Measurements from ENCODE around the gene PHETA1. TPM values are rescaled to one million over a fixed set of nuclear protein-coding genes. Genes with fewer than 3 reads are reported as not detected.

The PHETA1 gene
- total and polyA plus RNA-seq, 4 experiments from 2014 or later: 0.24 to 6.4 (median 3.1) TPM

- no peak overlapping the region for H3K27ac Mint-ChIP-seq
- H3K9me3 Mint-ChIP-seq: peaks cover 0 to 3% (median 0%) of the 10 kb centered on the region in 8 donors
- H3K4me1 Mint-ChIP-seq: peaks cover 0 to 7% (median under 1%) of the 10 kb centered on the region in 4 donors
- ChIA-PET POLR2A (ENCODE audit: partially characterized antibody) (no interaction called here), CTCF (ENCODE audit: partially characterized antibody) (no interaction called here)
- no peak for DNase-seq
- Histone ChIP-seq H3K27me3 (ENCODE audit: insufficient read depth, low read length) (no peaks in the 10 kb centered on the region), H3K36me3 (ENCODE audit: insufficient read depth, low read length) (no peaks in the 10 kb centered on the region), H3K4me1 (ENCODE audit: insufficient read depth, low read length) (no peaks in the 10 kb centered on the region), H3K27ac (ENCODE audit: low read depth, low read length) (no peak overlapping the region), H3K4me3 (ENCODE audit: low read length in 2 of 2) (no peak overlapping the region), H3K9me3 (ENCODE audit: control insufficient read depth in 1 of 2, low read length in 2 of 2) (no peaks in the 10 kb centered on the region)
- peaks cover 4% of the 10 kb centered on the region in 2 donors for H3K27me3 Mint-ChIP-seq
- intact Hi-C loops (cut with micrococcal nuclease): no loop called here
- no peaks in the 10 kb centered on the region for H3K36me3 Mint-ChIP-seq
- H3K4me3 Mint-ChIP-seq: no peak overlapping the region
Observed at GRCh38 chr12:111355201-111355925, 13.5 kb downstream of the PHETA1 start.

DNA sequence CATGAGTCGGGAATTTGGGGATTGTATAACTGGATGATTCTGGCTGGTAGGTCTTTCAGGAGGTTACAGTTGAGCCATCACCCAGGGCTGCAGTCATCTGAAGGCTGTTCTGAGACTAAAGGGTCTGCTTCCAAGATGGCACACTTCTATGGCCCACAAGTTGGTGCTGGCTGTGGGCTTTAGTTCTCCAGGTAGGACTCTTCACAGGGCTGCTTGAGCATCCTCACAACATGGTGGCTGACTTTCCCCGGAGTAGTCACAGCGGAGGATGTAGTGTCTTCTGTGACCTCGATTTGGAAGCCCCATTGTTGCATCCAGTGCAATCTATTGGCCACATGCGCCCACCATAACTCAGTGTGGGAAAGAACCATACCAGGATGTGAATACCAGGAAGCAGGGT is 14.4 kb downstream of the PHETA1 start:
- H3K4me1 Mint-ChIP-seq: peaks cover 0 to 1% (median under 1%) of the 10 kb centered on the region in 4 donors
- intact Hi-C loops (cut with micrococcal nuclease): no loop called here
- peaks cover 0 to 7% (median under 1%) of the 10 kb centered on the region in 8 donors for H3K9me3 Mint-ChIP-seq
- Histone ChIP-seq H3K27ac (ENCODE audit: low read depth, low read length) (no peak overlapping the region), H3K4me1 (ENCODE audit: insufficient read depth, low read length) (no peaks in the 10 kb centered on the region), H3K4me3 (ENCODE audit: low read length in 2 of 2) (no peak overlapping the region), H3K27me3 (ENCODE audit: insufficient read depth, low read length) (no peaks in the 10 kb centered on the region), H3K36me3 (ENCODE audit: insufficient read depth, low read length) (no peaks in the 10 kb centered on the region), H3K9me3 (ENCODE audit: control insufficient read depth in 1 of 2, low read length in 2 of 2) (no peaks in the 10 kb centered on the region)
- ChIA-PET CTCF (ENCODE audit: partially characterized antibody) (no interaction called here), POLR2A (ENCODE audit: partially characterized antibody) (no interaction called here)
- H3K27ac Mint-ChIP-seq: no peak overlapping the region
- no peak overlapping the region for H3K4me3 Mint-ChIP-seq
- peaks cover under 1% of the 10 kb centered on the region in 2 donors for H3K27me3 Mint-ChIP-seq
- H3K36me3 Mint-ChIP-seq: no peaks in the 10 kb centered on the region
- no peak for DNase-seq

DNA sequence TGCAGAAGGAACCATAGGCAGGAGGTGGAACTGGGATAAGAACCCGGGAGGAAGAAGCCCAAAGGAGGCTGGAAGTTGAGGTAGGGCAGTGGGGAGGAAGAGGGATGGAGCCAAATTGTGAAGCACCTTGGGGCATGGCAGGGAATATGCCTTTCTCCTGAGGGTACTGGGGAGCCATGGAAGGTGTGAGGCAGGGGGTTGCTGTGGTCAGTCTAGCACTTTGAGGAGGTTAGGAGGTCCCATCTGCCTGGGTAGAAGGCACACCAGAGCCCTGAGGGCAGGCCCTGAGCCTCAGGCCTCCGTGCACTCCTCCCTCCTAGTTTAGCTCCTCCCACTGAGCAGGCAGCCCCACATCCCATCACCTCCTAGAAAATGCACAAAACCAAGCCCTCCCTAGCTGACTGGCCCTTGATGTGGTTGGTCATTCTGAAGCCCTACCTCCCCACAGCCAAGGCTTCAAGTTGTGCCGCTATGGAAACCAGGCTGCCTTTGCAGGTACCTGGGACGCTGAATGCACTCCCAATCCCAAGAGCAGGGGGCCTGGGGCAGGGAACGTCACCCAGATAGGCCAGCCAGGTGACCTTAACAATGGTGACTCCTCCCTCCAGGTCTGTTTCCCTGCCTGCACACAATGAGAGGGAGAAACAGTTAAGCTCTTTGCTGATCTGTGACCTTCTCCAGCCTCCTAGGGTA is 15.1 kb downstream of the PHETA1 start:
- POLR2A ChIA-PET (ENCODE audit: partially characterized antibody): no interaction called here
- Mint-ChIP-seq H3K4me3 (peak overlapping the region in 1 of 8 donors; percentile 57), H3K4me1 (peaks cover 0 to 1% (median 0%) of the 10 kb centered on the region in 4 donors), H3K36me3 (no peaks in the 10 kb centered on the region), H3K9me3 (peaks cover 0 to 11% (median 6%) of the 10 kb centered on the region in 8 donors), H3K27ac (no peak overlapping the region), H3K27me3 (no peaks in the 10 kb centered on the region)
- H3K9me3 ChIP-seq (ENCODE audit: control insufficient read depth in 1 of 2, low read length in 2 of 2): no peaks in the 10 kb centered on the region
- H3K4me1 ChIP-seq (ENCODE audit: insufficient read depth, low read length): no peaks in the 10 kb centered on the region
- intact Hi-C loops (cut with micrococcal nuclease): no loop called here
- H3K27me3 ChIP-seq (ENCODE audit: insufficient read depth, low read length): no peaks in the 10 kb centered on the region
- no peak overlapping the region for H3K27ac ChIP-seq (ENCODE audit: low read depth, low read length)
- CTCF ChIA-PET (ENCODE audit: partially characterized antibody): no interaction called here
- H3K4me3 ChIP-seq (ENCODE audit: low read length in 2 of 2): no peak overlapping the region
- DNase-seq: no peak
- H3K36me3 ChIP-seq (ENCODE audit: insufficient read depth, low read length): no peaks in the 10 kb centered on the region

DNA sequence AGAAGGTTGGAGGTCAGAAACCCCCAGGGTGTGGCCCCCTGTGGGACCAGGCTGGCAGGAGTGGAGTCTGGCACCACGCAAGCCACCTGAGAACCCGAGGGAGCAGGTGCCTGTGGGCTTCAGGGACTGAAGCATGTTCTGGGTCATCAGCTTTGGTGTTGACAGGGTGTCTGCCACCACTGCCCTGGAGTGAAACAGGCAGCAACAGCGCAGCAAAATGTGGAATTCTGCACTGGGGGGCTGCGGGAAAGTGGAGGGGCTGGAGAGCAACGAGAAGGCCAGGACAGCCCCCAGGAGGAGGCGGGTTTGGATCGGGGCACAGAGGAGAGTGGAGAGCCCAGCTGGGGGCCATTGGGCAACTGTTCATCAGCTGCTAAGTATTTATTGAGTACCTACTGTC is 15.9 kb downstream of the PHETA1 start:
- Histone ChIP-seq H3K27me3 (ENCODE audit: insufficient read depth, low read length) (no peaks in the 10 kb centered on the region), H3K4me3 (ENCODE audit: low read length in 2 of 2) (no peak overlapping the region)
- CTCF ChIA-PET (ENCODE audit: partially characterized antibody): no interaction called here

GRCh38 chr12:111352296-111352993 is 16.4 kb downstream of the PHETA1 start:
- H3K27me3 Mint-ChIP-seq: no peaks in the 10 kb centered on the region
- H3K36me3 Mint-ChIP-seq: no peaks in the 10 kb centered on the region
- Histone ChIP-seq H3K36me3 (ENCODE audit: insufficient read depth, low read length) (no peaks in the 10 kb centered on the region), H3K9me3 (ENCODE audit: control insufficient read depth in 1 of 2, low read length in 2 of 2) (no peaks in the 10 kb centered on the region), H3K27ac (ENCODE audit: low read depth, low read length) (no peak overlapping the region), H3K27me3 (ENCODE audit: insufficient read depth, low read length) (no peaks in the 10 kb centered on the region), H3K4me1 (ENCODE audit: insufficient read depth, low read length) (no peaks in the 10 kb centered on the region), H3K4me3 (ENCODE audit: low read length in 2 of 2) (no peak overlapping the region)
- intact Hi-C loops (cut with micrococcal nuclease): no loop called here
- ChIA-PET CTCF (ENCODE audit: partially characterized antibody) (interaction anchor here (1.2 kb wide), 1 partner anchor 8 kb away, joined by 3 read pairs; no protein-coding TSS in a partner anchor), POLR2A (ENCODE audit: partially characterized antibody) (no interaction called here)
- H3K27ac Mint-ChIP-seq: no peak overlapping the region
- H3K9me3 Mint-ChIP-seq: peaks cover 0 to 17% (median 9%) of the 10 kb centered on the region in 8 donors
- H3K4me1 Mint-ChIP-seq: no peaks in the 10 kb centered on the region
- no peak overlapping the region for H3K4me3 Mint-ChIP-seq
- no peak for DNase-seq

More for the DNA sequence above, 15.9 kb downstream of the PHETA1 start:
- H3K27me3 Mint-ChIP-seq: no peaks in the 10 kb centered on the region
- intact Hi-C loops (cut with micrococcal nuclease): no loop called here
- no peak overlapping the region for H3K4me3 Mint-ChIP-seq
- no peaks in the 10 kb centered on the region for H3K36me3 Mint-ChIP-seq
- Histone ChIP-seq H3K27ac (ENCODE audit: low read depth, low read length) (no peak overlapping the region), H3K4me1 (ENCODE audit: insufficient read depth, low read length) (no peaks in the 10 kb centered on the region), H3K9me3 (ENCODE audit: control insufficient read depth in 1 of 2, low read length in 2 of 2) (no peaks in the 10 kb centered on the region), H3K36me3 (ENCODE audit: insufficient read depth, low read length) (no peaks in the 10 kb centered on the region)
- POLR2A ChIA-PET (ENCODE audit: partially characterized antibody): no interaction called here
- peaks cover 0 to 17% (median 8%) of the 10 kb centered on the region in 8 donors for H3K9me3 Mint-ChIP-seq
- H3K27ac Mint-ChIP-seq: peak overlapping the region in 1 of 7 donors; percentile 29
- no peak for DNase-seq
- H3K4me1 Mint-ChIP-seq: no peaks in the 10 kb centered on the region

DNA sequence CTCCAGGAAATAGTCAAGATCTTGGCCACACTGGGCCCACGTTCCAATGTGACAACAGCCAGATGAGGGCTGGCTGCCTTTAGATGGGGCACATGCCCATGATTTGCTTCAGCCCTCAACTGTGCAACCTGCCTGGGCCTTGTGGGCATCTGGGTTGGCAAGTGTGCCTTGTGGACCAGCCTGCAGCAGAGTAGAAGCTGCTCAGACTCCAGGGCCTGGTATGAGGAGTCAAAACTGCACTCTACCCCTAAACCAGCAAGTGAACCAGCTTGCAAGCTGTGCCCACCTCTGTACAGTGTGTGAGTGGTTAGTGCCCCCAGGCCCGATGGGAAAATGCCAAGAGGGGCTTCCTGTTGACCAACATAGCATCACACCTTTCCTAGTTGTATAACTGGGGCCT is 17.9 kb downstream of the PHETA1 start:
- CTCF ChIA-PET (ENCODE audit: partially characterized antibody): interaction anchor here (1.2 kb wide), 1 partner anchor 10 kb away, joined by 3 read pairs; no protein-coding TSS in a partner anchor
- H3K27me3 Mint-ChIP-seq: no peaks in the 10 kb centered on the region
- no peak overlapping the region for H3K4me3 Mint-ChIP-seq
- Histone ChIP-seq H3K27me3 (ENCODE audit: insufficient read depth, low read length) (no peaks in the 10 kb centered on the region), H3K36me3 (ENCODE audit: insufficient read depth, low read length) (no peaks in the 10 kb centered on the region), H3K27ac (ENCODE audit: low read depth, low read length) (no peak overlapping the region), H3K4me1 (ENCODE audit: insufficient read depth, low read length) (no peaks in the 10 kb centered on the region), H3K9me3 (ENCODE audit: control insufficient read depth in 1 of 2, low read length in 2 of 2) (no peaks in the 10 kb centered on the region), H3K4me3 (ENCODE audit: low read length in 2 of 2) (no peak overlapping the region)
- POLR2A ChIA-PET (ENCODE audit: partially characterized antibody): no interaction called here
- H3K36me3 Mint-ChIP-seq: no peaks in the 10 kb centered on the region
- H3K9me3 Mint-ChIP-seq: peaks cover 0 to 23% (median 10%) of the 10 kb centered on the region in 8 donors
- H3K4me1 Mint-ChIP-seq: no peaks in the 10 kb centered on the region
- intact Hi-C loops (cut with micrococcal nuclease): no loop called here
- no peak for DNase-seq
- no peak overlapping the region for H3K27ac Mint-ChIP-seq
